SK-N-MC (cell line): Measurements from ENCODE around the gene LHX1.

Experiments used
- EZH2 ChIP-seq: fragments of 200-600 bp; sonication (generic); IDR thresholded peaks from one replicate; pipeline ENCODE4 v1.6.1; 2017; ENCODE audit warnings: antibody characterized with exemption
- POLR2AphosphoS5 ChIP-seq: IDR thresholded peaks from 2 replicates; pipeline ENCODE4 v1.6.1; 2012; ENCODE audit warnings: mild to moderate bottlenecking, low read depth, low read length, borderline replicate concordance

- TF ChIP-seq EZH2 (no peak), POLR2AphosphoS5 (no peak)
Measured at GRCh38 chr17:36950027-36950426, 12.8 kb downstream of the LHX1 start.
